IPS-11a (cell line): ENCODE results near the gene ZNF226.
"Not testable (repeated sequence)": the region's sequence is repeated elsewhere in the genome, so short reads cannot be mapped to it uniquely, and the experiment has no call there.

Source experiments
- H3K4me3 ChIP-seq: one replicate; pipeline ENCODE4 v1.5.1; 2013; ENCODE audit warnings: low read depth, low read length, control low read depth

Gene ZNF226

DNA sequence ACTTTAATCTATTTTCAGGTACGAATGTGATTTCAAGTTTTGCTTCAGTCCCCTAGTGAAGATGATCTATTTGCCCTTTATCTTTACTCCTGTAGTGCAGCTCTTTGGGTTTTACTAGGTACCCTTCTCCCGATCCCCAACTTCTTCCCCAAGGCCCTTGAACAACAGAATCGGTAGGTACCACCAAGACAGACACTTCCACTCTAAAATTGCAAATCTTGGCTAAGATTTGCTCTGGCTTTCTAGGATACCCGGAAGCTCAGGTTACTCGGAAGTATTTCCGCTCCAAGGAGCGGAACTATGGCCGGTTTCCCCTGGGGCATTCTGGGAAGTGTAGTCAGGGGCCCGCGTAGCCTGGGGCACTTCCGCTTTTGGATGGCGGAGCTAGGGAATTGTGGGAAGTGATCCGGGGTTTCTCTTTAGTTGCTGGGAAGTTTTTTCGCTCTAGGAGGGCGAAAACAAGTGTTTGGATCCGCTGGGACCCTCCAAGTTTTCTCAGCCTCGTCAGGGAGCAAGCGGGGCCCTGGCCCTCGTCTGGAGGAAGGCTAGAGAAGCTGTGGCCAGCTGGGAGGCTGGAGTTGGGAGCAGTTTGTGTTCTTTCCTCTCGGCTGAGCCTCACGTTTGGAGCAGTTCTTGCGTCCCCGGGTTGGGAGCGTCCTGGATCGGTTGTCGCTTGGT, 42.4 kb downstream of the ZNF226 start:
- H3K4me3 ChIP-seq, result peak overlapping the region; percentile 92

DNA sequence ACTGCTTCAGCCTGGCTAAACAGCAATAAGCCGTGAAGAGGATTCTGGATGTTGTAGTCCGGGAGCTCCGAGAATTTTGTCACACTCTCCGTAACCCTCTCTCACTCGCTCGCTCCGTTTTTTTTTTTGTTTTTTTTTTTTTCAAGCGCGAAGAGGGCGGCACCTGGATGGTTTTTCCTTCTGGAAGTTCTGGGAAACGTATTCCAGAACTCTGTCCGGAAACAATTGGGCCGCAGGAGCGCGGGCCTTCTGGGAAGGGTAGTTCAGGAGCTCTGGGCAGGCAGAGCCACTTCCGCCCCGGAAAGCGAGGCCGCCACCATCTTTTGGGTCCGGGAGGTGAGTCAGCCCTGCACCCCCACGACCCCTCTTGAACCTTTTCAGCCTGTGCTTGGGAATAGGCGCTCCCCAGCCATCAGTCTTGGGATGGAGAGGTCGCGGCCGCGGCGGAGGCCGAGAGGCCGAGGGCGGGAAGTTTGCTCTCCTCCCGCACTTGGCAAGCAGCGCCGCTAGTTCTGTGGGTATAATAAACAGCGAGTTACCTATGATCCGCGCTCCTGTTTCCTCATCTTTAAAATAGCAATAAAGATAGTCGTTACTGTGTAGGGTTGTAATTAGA, 47.5 kb downstream of the ZNF226 start, which contains the start of gene ZNF227:
Gene ZNF227 (plus strand): TSS at position 283 of the 616 bp plus-strand sequence. CDS start 5,261 bp downstream, outside the sequence.
- H3K4me3 ChIP-seq, result peak within 1 kb of the TSS; percentile 84

DNA sequence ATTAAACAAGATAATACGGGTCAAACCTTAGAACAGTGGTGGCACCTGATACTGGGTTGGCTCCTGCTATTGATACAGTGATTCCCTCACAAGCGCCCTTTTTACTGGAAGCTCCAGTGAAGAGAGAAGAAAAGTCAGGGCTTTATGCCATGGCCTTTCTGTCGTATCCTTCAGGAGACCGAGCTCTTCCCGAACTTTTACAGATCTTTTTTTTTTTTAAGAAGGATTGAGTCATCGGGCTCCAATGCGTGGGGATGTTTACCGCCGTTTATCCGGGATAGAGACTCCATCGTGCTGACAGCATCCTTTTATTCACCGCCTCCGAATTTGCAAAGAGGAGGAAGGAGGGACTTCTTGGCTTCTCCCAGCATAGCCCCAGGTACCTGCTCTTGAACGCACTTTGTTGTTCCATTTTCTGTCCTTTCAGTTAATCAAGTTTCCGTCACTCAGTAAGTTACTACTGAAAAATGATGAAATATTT, 48.0 kb downstream of the ZNF226 start:
- H3K4me3 ChIP-seq, result peak overlapping the region; percentile 84

GRCh38 chr19:44219926-44220325, 55.0 kb downstream of the ZNF226 start:
- H3K4me3 ChIP-seq, result not testable (repeated sequence)

- H3K4me3 ChIP-seq, result not testable (repeated sequence)
These were observed 55.9 kb downstream of the ZNF226 start for GRCh38 chr19:44220761-44221160.

DNA sequence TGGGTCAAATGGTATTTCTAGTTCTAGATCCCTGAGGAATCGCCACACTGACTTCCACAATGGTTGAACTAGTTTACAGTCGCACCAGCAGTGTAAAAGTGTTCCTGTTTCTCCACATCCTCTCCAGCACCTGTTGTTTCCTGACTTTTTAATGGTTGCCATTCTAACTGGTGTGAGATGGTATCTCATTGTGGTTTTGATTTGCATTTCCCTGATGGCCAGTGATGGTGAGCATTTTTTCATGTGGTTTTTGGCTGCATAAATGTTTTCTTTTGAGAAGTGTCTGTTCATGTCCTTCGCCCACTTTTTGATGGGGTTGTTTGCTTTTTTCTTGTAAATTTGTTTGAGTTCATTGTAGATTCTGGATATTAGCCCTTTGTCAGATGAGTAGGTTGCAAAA, 56.4 kb downstream of the ZNF226 start:
- H3K4me3 ChIP-seq, result not testable (repeated sequence)
